CD14-positive monocyte (primary cell): ENCODE data around the gene IL17RA. TPM values are rescaled to one million over a fixed set of nuclear protein-coding genes. Genes with fewer than 3 reads are reported as not detected.

Experiments
- DNase-seq, 3 donors: peaks; one replicate each; pipeline ENCODE4 v3.0.0-alpha.2; 2011 to 2022
- H2AFZ ChIP-seq: 2 replicates; pipeline ENCODE4 v1.6.0; 2012; ENCODE audit warnings: mild to moderate bottlenecking, low read depth, low read length, inconsistent platforms; ENCODE audit not compliant: insufficient read depth, poor library complexity, severe bottlenecking
- H3K27ac ChIP-seq, 2 donors: 1 replicate in 1 of 2; 2 replicates in 1 of 2; pipeline ENCODE4 v1.5.1; 2012 to 2013; ENCODE audit warnings: low read length in 2 of 2, control low read depth in 1 of 2, inconsistent platforms in 1 of 2, low read depth in 1 of 2, mild to moderate bottlenecking in 1 of 2
- H3K27me3 ChIP-seq, 2 donors: one replicate each; pipeline versions ENCODE4 v1.6.0 to v1.6.1; 2011 to 2013; ENCODE audit warnings: low read length in 2 of 2; ENCODE audit not compliant: control insufficient read depth in 2 of 2, insufficient read depth in 2 of 2
- H3K36me3 ChIP-seq, 2 donors: replicated peaks in 1 of 2; 1 replicate in 1 of 2; 2 replicates in 1 of 2; pipeline versions ENCODE4 v1.5.1 to v1.6.1; 2012 to 2013; ENCODE audit warnings: low read length in 2 of 2, control low read depth in 1 of 2, inconsistent platforms in 1 of 2, mild to moderate bottlenecking in 1 of 2; ENCODE audit not compliant: insufficient read depth in 2 of 2, control insufficient read depth in 1 of 2
- H3K4me1 ChIP-seq, 2 donors: 1 replicate in 1 of 2; 2 replicates in 1 of 2; pipeline versions ENCODE4 v1.5.1 to v1.6.1; 2012 to 2013; ENCODE audit warnings: low read length in 2 of 2, control low read depth in 1 of 2, inconsistent platforms in 1 of 2, mild to moderate bottlenecking in 1 of 2, moderate library complexity in 1 of 2; ENCODE audit not compliant: insufficient read depth in 2 of 2, control insufficient read depth in 1 of 2
- H3K4me2 ChIP-seq: replicated peaks from 2 replicates; pipeline ENCODE3; 2012; ENCODE audit warnings: low read length, moderate library complexity, mild to moderate bottlenecking; ENCODE audit not compliant: poor library complexity, severe bottlenecking; ENCODE audit errors: extremely low read depth
- H3K4me3 ChIP-seq, 3 experiments: fragments of 200-600 bp in 1 of 3; sonication (generic) in 1 of 3; replicated peaks in 1 of 3; 1 replicate in 2 of 3; 2 replicates in 1 of 3; pipeline ENCODE4 v1.5.1; 2011 to 2013; ENCODE audit warnings: low read length in 3 of 3, mild to moderate bottlenecking in 3 of 3, control low read depth in 2 of 3, low read depth in 2 of 3, inconsistent platforms in 1 of 3, moderate library complexity in 1 of 3
- H3K79me2 ChIP-seq: 2 replicates; pipeline ENCODE4 v1.6.0; 2012; ENCODE audit warnings: mild to moderate bottlenecking, control low read depth, inconsistent platforms, low read length, moderate library complexity; ENCODE audit not compliant: insufficient read depth
- H3K9ac ChIP-seq: 2 replicates; pipeline ENCODE4 v1.6.0; 2017; ENCODE audit warnings: low read length, mild to moderate bottlenecking; ENCODE audit not compliant: insufficient read depth, poor library complexity, severe bottlenecking
- H3K9me3 ChIP-seq, 2 donors: replicated peaks in 1 of 2; 1 replicate in 1 of 2; 2 replicates in 1 of 2; pipeline versions ENCODE4 v1.5.1 to v1.6.1; 2012 to 2013; ENCODE audit warnings: low read length in 2 of 2, control low read depth in 1 of 2; ENCODE audit not compliant: control insufficient read depth in 1 of 2, insufficient read depth in 1 of 2
- H4K20me1 ChIP-seq: 2 replicates; pipeline ENCODE4 v1.6.0; 2012; ENCODE audit warnings: mild to moderate bottlenecking, low read length, control low read depth, moderate library complexity; ENCODE audit not compliant: insufficient read depth
- H3K27ac Mint-ChIP-seq, 7 donors: one replicate each; pipeline ENCODE4 v1.8.0; 2020; ENCODE audit warnings: mild to moderate bottlenecking in 7 of 7, mixed read lengths in 7 of 7, moderate library complexity in 6 of 7, inconsistent platforms in 2 of 7
- H3K27me3 Mint-ChIP-seq, 3 donors: one replicate each; pipeline ENCODE4 v1.8.0; 2021 to 2022; ENCODE audit warnings: low read depth in 3 of 3, mild to moderate bottlenecking in 3 of 3, mixed read lengths in 3 of 3, moderate library complexity in 3 of 3, inconsistent platforms in 1 of 3
- H3K36me3 Mint-ChIP-seq, 2 donors: one replicate each; pipeline ENCODE4 v1.8.0; 2020; ENCODE audit warnings: mixed read lengths in 2 of 2, inconsistent platforms in 1 of 2, mild to moderate bottlenecking in 1 of 2
- H3K4me1 Mint-ChIP-seq: one replicate; pipeline ENCODE4 v1.8.0; 2020; ENCODE audit warnings: mild to moderate bottlenecking, mixed read lengths
- H3K4me3 Mint-ChIP-seq, 2 donors: one replicate each; pipeline ENCODE4 v1.8.0; 2020; ENCODE audit warnings: mild to moderate bottlenecking in 2 of 2, mixed read lengths in 2 of 2, moderate library complexity in 1 of 2
- H3K9me3 Mint-ChIP-seq, 7 donors: one replicate each; pipeline ENCODE4 v1.8.0; 2020 to 2022; ENCODE audit warnings: mixed read lengths in 7 of 7, mild to moderate bottlenecking in 6 of 7, moderate library complexity in 6 of 7, inconsistent platforms in 2 of 7
- CTCF ChIP-seq: fragments of 200-600 bp; IDR thresholded peaks from one replicate; pipeline ENCODE4 v1.8.0; 2022; ENCODE audit warnings: antibody characterized with exemption, mild to moderate bottlenecking
- WGBS: methylation state at CpG from one replicate; pipeline ENCODE4 v1.1.5; 2013; ENCODE audit warnings: missing lambda C conversion rate; ENCODE audit not compliant: insufficient coverage; 5-methylcytosine and 5-hydroxymethylcytosine counted together
- intact Hi-C, 2 donors: fragments of 100-400 bp; cut with micrococcal nuclease; formaldehyde crosslinking; loops; one replicate each; pipeline versions ENCODE4 v1.15.0 to v1.15.1; 2023
- polyA plus RNA-seq, 3 donors: library from polyadenylated mRNA; depleted of rRNA in 1 of 3; unstranded in 2 of 3; stranded (reverse) in 1 of 3; fragments of 300-500 nt in 2 of 3; fragments of >200 nt in 1 of 3; fragmentation: Illumina TruSeq in 2 of 3; gene quantifications; 1 replicate in 2 of 3; 2 replicates in 1 of 3; pipeline ENCODE4 v1.2.3, GENCODE V29; 2012 to 2021

IL17RA gene
- polyA plus RNA-seq, 3 donors = 68.3 to 118 (median 96.7) TPM

- no peaks in the 10 kb centered on the region for H3K27me3 ChIP-seq
- H2AFZ ChIP-seq = no peak overlapping the region
- peak overlapping the region; percentile 93 to 98 (median 96) for H3K27ac Mint-ChIP-seq
- H4K20me1 ChIP-seq = peaks cover 80% of the 10 kb centered on the region
- no peaks in the 10 kb centered on the region for H3K9me3 ChIP-seq
- 0% methylated on average over 11 of the region's 15 CpGs for whole genome bisulfite sequencing
- peaks cover 99 to 100% of the 10 kb centered on the region in 2 donors for H3K4me1 ChIP-seq
- no peaks in the 10 kb centered on the region for H3K9me3 Mint-ChIP-seq
- peak overlapping the region; percentile 72 to 83 for H3K4me3 Mint-ChIP-seq
- H3K27ac ChIP-seq = peak overlapping the region; percentile 75 to 85
- H3K36me3 ChIP-seq = peaks cover 85 to 92% of the 10 kb centered on the region in 2 donors
- H3K27me3 Mint-ChIP-seq = peaks cover 0 to 2% (median 0%) of the 10 kb centered on the region in 3 donors
- H3K36me3 Mint-ChIP-seq = peaks cover 69 to 90% of the 10 kb centered on the region in 2 donors
- intact Hi-C loops = loop anchor here (1.0 to 10.0 kb wide), 7 partner anchors 8 to 668 kb away; partner anchors contain the start of genes HDHD5 (in 2 of the 2), BID (in 1 of the 2) and TMEM121B (in 1 of the 2)
- TF ChIP-seq CTCF = no peak
- peaks cover 85% of the 10 kb centered on the region for H3K4me1 Mint-ChIP-seq
- peaks cover 81% of the 10 kb centered on the region for H3K79me2 ChIP-seq
- peak overlapping the region; percentile 79 for H3K4me2 ChIP-seq
- peak overlapping the region; percentile 32 for H3K9ac ChIP-seq
- peak overlapping the region; percentile 1 to 65 (median 11) for H3K4me3 ChIP-seq
- DNase-seq = peak; percentile 81 to 92 (median 91)
These were observed 22.2 kb downstream of the IL17RA start for GRCh38 chr22:17106785-17107546.

- intact Hi-C loops = loop anchor here (1.0 to 10.0 kb wide), 6 partner anchors 9 to 667 kb away; partner anchors contain the start of genes HDHD5 (in 2 of the 2), BID (in 1 of the 2) and TMEM121B (in 1 of the 2)
- 49% methylated on average over 5 of the region's 6 CpGs for WGBS
- no peaks in the 10 kb centered on the region for H3K9me3 Mint-ChIP-seq
- H3K9ac ChIP-seq = peak overlapping the region; percentile 32
- no peaks in the 10 kb centered on the region for H3K27me3 ChIP-seq
- peaks cover 85% of the 10 kb centered on the region for H3K4me1 Mint-ChIP-seq
- peak overlapping the region; percentile 72 to 83 for H3K4me3 Mint-ChIP-seq
- no peaks in the 10 kb centered on the region for H3K9me3 ChIP-seq
- peaks cover 99 to 100% of the 10 kb centered on the region in 2 donors for H3K4me1 ChIP-seq
- peaks cover 80% of the 10 kb centered on the region for H4K20me1 ChIP-seq
- TF ChIP-seq CTCF = no peak
- no peak overlapping the region for H2AFZ ChIP-seq
- H3K27ac ChIP-seq = peak overlapping the region; percentile 75 to 85
- peak overlapping the region; percentile 79 for H3K4me2 ChIP-seq
- H3K79me2 ChIP-seq = peaks cover 81% of the 10 kb centered on the region
- DNase-seq = no peak
- H3K36me3 Mint-ChIP-seq = peaks cover 69 to 90% of the 10 kb centered on the region in 2 donors
- H3K4me3 ChIP-seq = peak overlapping the region in 1 of 3 experiments; percentile 65
- H3K36me3 ChIP-seq = peaks cover 82 to 92% of the 10 kb centered on the region in 2 donors
- peak overlapping the region; percentile 93 to 98 (median 96) for H3K27ac Mint-ChIP-seq
- peaks cover 0 to 2% (median 0%) of the 10 kb centered on the region in 3 donors for H3K27me3 Mint-ChIP-seq
These were observed 22.7 kb downstream of the IL17RA start for GRCh38 chr22:17107547-17107810.
